H1 (cell line): ENCODE measurements around the gene TOGARAM1. TPM values are rescaled to one million over a fixed set of nuclear protein-coding genes. Genes with fewer than 3 reads are reported as not detected.

ENCODE experiments used
- polyA plus RNA-seq, 7 experiments: library from polyadenylated mRNA; depleted of rRNA in 3 of 7; stranded (reverse) in 5 of 7; unstranded in 2 of 7; fragments of >200 nt in 5 of 7; fragments of 200-250 nt in 2 of 7; gene quantifications; 1 replicate in 5 of 7; 2 replicates in 1 of 7; 4 replicates in 1 of 7; pipeline versions ENCODE4 v1.2.1 to v1.2.3, GENCODE V29; 2011 to 2013; ENCODE audit warnings: missing spikeins in 2 of 7, mixed read lengths in 2 of 7
- total RNA-seq: library from RNA; stranded (reverse); fragmentation: NEBNext Ultra II Directional; extraction: Animal tissue kit (Norgen Biotek cat#: 25700); gene quantifications from 2 replicates; pipeline ENCODE4 v1.2.1, GENCODE V29; 2021
- TF ChIP-seq, protein P1 (sequence below): fragments of 300-600 bp; sonication (generic); IDR thresholded peaks from 2 replicates; pipeline ENCODE4 v1.7.1; 2012; ENCODE audit warnings: low read length, moderate library complexity, mild to moderate bottlenecking, inconsistent platforms; ENCODE audit not compliant: insufficient replicate concordance

The TOGARAM1 gene
- total and polyA plus RNA-seq, 2 of the 8 experiments (the other 6 are each of a cell fraction or from before 2014, with no cell fraction given): 2.5 to 6.8 TPM

DNA sequence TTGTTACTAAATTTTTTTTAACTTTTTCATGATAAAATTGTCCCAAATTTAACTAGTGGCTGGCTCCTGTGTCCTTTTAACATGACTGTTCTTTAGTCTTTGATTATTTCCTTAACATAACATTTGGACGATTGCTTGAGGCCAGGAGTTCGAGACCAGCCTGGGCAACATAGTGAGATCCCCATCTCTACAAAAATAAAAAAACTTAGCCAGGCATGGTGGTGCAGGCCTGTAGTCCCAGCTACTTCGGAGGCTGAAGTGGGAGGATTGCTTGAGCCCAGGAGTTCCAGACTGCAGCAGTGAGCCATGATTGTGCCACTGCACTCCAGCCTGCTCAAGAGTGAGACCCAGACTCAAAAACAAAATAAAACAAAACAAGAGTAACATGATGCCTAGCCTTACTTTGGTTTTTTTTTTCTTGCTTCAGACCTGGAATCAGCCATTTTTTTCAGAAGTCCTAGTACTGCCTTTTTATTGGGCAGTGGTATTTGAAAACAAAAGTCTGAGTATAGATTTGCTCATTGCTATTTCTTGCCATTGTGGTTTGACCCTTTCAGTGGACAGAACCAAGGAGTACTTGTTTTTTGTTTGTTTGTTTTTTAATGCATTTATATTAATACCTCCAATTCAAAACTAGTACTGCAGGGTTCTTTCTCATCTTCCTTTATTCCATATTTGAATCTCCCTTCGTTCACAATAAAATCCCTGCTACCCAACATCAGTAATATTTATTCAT, 4.8 kb downstream of the TOGARAM1 start (continued):
- TF ChIP-seq, protein P1, sequence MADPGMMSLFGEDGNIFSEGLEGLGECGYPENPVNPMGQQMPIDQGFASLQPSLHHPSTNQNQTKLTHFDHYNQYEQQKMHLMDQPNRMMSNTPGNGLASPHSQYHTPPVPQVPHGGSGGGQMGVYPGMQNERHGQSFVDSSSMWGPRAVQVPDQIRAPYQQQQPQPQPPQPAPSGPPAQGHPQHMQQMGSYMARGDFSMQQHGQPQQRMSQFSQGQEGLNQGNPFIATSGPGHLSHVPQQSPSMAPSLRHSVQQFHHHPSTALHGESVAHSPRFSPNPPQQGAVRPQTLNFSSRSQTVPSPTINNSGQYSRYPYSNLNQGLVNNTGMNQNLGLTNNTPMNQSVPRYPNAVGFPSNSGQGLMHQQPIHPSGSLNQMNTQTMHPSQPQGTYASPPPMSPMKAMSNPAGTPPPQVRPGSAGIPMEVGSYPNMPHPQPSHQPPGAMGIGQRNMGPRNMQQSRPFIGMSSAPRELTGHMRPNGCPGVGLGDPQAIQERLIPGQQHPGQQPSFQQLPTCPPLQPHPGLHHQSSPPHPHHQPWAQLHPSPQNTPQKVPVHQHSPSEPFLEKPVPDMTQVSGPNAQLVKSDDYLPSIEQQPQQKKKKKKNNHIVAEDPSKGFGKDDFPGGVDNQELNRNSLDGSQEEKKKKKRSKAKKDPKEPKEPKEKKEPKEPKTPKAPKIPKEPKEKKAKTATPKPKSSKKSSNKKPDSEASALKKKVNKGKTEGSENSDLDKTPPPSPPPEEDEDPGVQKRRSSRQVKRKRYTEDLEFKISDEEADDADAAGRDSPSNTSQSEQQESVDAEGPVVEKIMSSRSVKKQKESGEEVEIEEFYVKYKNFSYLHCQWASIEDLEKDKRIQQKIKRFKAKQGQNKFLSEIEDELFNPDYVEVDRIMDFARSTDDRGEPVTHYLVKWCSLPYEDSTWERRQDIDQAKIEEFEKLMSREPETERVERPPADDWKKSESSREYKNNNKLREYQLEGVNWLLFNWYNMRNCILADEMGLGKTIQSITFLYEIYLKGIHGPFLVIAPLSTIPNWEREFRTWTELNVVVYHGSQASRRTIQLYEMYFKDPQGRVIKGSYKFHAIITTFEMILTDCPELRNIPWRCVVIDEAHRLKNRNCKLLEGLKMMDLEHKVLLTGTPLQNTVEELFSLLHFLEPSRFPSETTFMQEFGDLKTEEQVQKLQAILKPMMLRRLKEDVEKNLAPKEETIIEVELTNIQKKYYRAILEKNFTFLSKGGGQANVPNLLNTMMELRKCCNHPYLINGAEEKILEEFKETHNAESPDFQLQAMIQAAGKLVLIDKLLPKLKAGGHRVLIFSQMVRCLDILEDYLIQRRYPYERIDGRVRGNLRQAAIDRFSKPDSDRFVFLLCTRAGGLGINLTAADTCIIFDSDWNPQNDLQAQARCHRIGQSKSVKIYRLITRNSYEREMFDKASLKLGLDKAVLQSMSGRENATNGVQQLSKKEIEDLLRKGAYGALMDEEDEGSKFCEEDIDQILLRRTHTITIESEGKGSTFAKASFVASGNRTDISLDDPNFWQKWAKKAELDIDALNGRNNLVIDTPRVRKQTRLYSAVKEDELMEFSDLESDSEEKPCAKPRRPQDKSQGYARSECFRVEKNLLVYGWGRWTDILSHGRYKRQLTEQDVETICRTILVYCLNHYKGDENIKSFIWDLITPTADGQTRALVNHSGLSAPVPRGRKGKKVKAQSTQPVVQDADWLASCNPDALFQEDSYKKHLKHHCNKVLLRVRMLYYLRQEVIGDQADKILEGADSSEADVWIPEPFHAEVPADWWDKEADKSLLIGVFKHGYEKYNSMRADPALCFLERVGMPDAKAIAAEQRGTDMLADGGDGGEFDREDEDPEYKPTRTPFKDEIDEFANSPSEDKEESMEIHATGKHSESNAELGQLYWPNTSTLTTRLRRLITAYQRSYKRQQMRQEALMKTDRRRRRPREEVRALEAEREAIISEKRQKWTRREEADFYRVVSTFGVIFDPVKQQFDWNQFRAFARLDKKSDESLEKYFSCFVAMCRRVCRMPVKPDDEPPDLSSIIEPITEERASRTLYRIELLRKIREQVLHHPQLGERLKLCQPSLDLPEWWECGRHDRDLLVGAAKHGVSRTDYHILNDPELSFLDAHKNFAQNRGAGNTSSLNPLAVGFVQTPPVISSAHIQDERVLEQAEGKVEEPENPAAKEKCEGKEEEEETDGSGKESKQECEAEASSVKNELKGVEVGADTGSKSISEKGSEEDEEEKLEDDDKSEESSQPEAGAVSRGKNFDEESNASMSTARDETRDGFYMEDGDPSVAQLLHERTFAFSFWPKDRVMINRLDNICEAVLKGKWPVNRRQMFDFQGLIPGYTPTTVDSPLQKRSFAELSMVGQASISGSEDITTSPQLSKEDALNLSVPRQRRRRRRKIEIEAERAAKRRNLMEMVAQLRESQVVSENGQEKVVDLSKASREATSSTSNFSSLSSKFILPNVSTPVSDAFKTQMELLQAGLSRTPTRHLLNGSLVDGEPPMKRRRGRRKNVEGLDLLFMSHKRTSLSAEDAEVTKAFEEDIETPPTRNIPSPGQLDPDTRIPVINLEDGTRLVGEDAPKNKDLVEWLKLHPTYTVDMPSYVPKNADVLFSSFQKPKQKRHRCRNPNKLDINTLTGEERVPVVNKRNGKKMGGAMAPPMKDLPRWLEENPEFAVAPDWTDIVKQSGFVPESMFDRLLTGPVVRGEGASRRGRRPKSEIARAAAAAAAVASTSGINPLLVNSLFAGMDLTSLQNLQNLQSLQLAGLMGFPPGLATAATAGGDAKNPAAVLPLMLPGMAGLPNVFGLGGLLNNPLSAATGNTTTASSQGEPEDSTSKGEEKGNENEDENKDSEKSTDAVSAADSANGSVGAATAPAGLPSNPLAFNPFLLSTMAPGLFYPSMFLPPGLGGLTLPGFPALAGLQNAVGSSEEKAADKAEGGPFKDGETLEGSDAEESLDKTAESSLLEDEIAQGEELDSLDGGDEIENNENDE: no peak
